Measurements from ENCODE around the gene TRAPPC12.

TRAPPC12 gene

DNA sequence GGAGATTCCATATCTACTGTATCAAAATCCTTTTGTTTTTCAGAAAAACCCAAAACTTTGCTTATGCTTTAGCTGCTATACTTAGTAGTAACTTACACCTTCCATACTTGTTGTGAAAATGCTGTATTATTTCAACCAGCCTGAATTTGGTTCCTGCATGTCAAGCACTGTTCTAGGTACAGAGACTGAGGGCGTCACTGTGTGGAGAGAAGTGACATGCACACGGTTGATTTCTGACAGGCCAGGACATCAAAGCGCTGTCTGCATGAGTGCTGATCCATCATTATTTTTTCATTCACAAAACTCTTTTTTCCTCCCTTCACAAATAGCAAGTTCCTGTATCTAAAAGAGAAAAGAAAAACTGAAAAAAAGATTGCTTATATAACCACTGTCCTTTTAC lies 31.6 kb downstream of the TRAPPC12 start:
- H3K9me3 ChIP-seq (ENCODE audit: control insufficient read depth, insufficient read depth, low read length): no peaks in the 10 kb centered on the region
- H3K36me3 ChIP-seq (ENCODE audit: control insufficient read depth, low read length): peaks cover 26% of the 10 kb centered on the region
- no peaks in the 10 kb centered on the region for H3K9me2 ChIP-seq (replicated peaks; ENCODE audit: control insufficient read depth, low read length)
- no peak overlapping the region for H3K27ac ChIP-seq (ENCODE audit: low read depth, low read length)
- TF ChIP-seq, protein P1, sequence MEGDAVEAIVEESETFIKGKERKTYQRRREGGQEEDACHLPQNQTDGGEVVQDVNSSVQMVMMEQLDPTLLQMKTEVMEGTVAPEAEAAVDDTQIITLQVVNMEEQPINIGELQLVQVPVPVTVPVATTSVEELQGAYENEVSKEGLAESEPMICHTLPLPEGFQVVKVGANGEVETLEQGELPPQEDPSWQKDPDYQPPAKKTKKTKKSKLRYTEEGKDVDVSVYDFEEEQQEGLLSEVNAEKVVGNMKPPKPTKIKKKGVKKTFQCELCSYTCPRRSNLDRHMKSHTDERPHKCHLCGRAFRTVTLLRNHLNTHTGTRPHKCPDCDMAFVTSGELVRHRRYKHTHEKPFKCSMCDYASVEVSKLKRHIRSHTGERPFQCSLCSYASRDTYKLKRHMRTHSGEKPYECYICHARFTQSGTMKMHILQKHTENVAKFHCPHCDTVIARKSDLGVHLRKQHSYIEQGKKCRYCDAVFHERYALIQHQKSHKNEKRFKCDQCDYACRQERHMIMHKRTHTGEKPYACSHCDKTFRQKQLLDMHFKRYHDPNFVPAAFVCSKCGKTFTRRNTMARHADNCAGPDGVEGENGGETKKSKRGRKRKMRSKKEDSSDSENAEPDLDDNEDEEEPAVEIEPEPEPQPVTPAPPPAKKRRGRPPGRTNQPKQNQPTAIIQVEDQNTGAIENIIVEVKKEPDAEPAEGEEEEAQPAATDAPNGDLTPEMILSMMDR (IDR thresholded peaks at IDR 0.05; ENCODE audit: low read depth, low read length, poor library complexity, severe bottlenecking): no peak
- no peak for TF ChIP-seq EZH2phosphoT487 (IDR thresholded peaks at IDR 0.05; ENCODE audit: borderline replicate concordance, low read length)
- H3K4me1 ChIP-seq (ENCODE audit: control insufficient read depth, low read length): peaks cover 12% of the 10 kb centered on the region
- H3K4me3 ChIP-seq (ENCODE audit: low read length): no peak overlapping the region
- no peaks in the 10 kb centered on the region for H3K27me3 ChIP-seq (ENCODE audit: control insufficient read depth, low read length)
- H3F3A ChIP-seq (ENCODE audit: control insufficient read depth, insufficient read depth): no peaks in the 10 kb centered on the region
- H3K4me2 ChIP-seq (ENCODE audit: low read length): no peak overlapping the region
- no peaks in the 10 kb centered on the region for H4K20me1 ChIP-seq (ENCODE audit: control insufficient read depth, insufficient read depth, low read depth, low read length)
- H3K79me2 ChIP-seq (ENCODE audit: control insufficient read depth, low read length): peaks cover 6% of the 10 kb centered on the region

GRCh38 chr2:3413697-3414096 lies 34.2 kb downstream of the TRAPPC12 start:
- H3K9me3 ChIP-seq (ENCODE audit: control insufficient read depth, insufficient read depth, low read length): no peaks in the 10 kb centered on the region
- H4K20me1 ChIP-seq (ENCODE audit: control insufficient read depth, insufficient read depth, low read depth, low read length): no peaks in the 10 kb centered on the region
- peaks cover 19% of the 10 kb centered on the region for H3K36me3 ChIP-seq (ENCODE audit: control insufficient read depth, low read length)
- no peak overlapping the region for H3K4me2 ChIP-seq (ENCODE audit: low read length)
- H3K4me1 ChIP-seq (ENCODE audit: control insufficient read depth, low read length): peaks cover 12% of the 10 kb centered on the region
- peaks cover 6% of the 10 kb centered on the region for H3K79me2 ChIP-seq (ENCODE audit: control insufficient read depth, low read length)
- no peak overlapping the region for H3K27ac ChIP-seq (ENCODE audit: low read depth, low read length)
- H3K27me3 ChIP-seq (ENCODE audit: control insufficient read depth, low read length): no peaks in the 10 kb centered on the region
- H3K9me2 ChIP-seq (replicated peaks; ENCODE audit: control insufficient read depth, low read length): no peaks in the 10 kb centered on the region
- H3F3A ChIP-seq (ENCODE audit: control insufficient read depth, insufficient read depth): no peaks in the 10 kb centered on the region
- TF ChIP-seq, protein P1 (IDR thresholded peaks at IDR 0.05; ENCODE audit: low read depth, low read length, poor library complexity, severe bottlenecking): no peak
- TF ChIP-seq EZH2phosphoT487 (IDR thresholded peaks at IDR 0.05; ENCODE audit: borderline replicate concordance, low read length): no peak
- H3K4me3 ChIP-seq (ENCODE audit: low read length): no peak overlapping the region

DNA sequence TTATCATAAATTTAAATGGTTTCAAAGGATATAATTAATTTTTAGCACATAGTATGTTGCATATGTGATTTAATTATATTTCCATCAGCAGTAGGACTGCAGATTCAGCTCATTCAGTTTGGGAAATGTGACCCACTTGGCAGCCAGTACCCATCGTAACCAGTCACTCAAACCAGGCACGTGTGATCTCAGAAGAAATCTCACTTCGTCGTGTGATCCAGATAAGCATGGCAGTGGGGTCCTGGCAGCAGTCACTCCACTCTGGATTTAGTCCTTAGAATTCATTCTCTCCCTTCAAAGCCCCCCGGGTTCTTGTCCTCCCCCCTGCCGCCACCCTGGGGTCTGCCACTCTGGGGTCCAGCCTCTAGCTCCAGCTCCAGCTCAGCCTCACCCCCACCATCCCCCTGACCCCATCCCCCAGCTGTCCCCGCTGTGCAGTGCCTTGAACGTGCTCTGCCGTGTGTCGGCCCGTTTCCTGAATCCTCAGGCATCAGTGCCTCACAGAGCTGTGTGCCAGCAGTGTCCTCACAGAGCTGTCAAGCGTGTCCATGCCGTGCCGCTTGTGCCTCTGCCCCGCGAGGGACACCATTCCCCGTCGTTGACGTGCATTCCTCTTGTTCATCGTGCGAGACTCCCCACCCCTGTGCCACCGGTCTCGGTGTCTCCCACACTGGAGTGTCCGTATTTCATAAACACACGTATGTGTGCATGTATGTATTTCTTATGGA lies 34.8 kb downstream of the TRAPPC12 start:
- H3K9me3 ChIP-seq (ENCODE audit: control insufficient read depth, insufficient read depth, low read length): no peaks in the 10 kb centered on the region
- H3F3A ChIP-seq (ENCODE audit: control insufficient read depth, insufficient read depth): no peaks in the 10 kb centered on the region
- peaks cover 4% of the 10 kb centered on the region; the same call in 1 of the 2 replicates for H3K79me2 ChIP-seq (ENCODE audit: control insufficient read depth, low read length)
- no peak overlapping the region for H3K27ac ChIP-seq (ENCODE audit: low read depth, low read length)
- no peaks in the 10 kb centered on the region for H3K9me2 ChIP-seq (replicated peaks; ENCODE audit: control insufficient read depth, low read length)
- H3K4me1 ChIP-seq (ENCODE audit: control insufficient read depth, low read length): peaks cover 7% of the 10 kb centered on the region
- H3K4me3 ChIP-seq (ENCODE audit: low read length): no peak overlapping the region
- H3K27me3 ChIP-seq (ENCODE audit: control insufficient read depth, low read length): no peaks in the 10 kb centered on the region
- no peaks in the 10 kb centered on the region for H4K20me1 ChIP-seq (ENCODE audit: control insufficient read depth, insufficient read depth, low read depth, low read length)
- no peak for TF ChIP-seq EZH2phosphoT487 (IDR thresholded peaks at IDR 0.05; ENCODE audit: borderline replicate concordance, low read length)
- TF ChIP-seq, protein P1 (IDR thresholded peaks at IDR 0.05; ENCODE audit: low read depth, low read length, poor library complexity, severe bottlenecking): no peak
- H3K4me2 ChIP-seq (ENCODE audit: low read length): no peak overlapping the region
- peaks cover 16% of the 10 kb centered on the region for H3K36me3 ChIP-seq (ENCODE audit: control insufficient read depth, low read length)
